Stomach (tissue), 9 donors: ENCODE results near the gene RASSF9. TPM values are rescaled to one million over a fixed set of nuclear protein-coding genes. Genes with fewer than 3 reads are reported as not detected.

Experiments used
- DNase-seq, 2 donors: peaks; one replicate each; pipeline versions ENCODE4 v3.0.0 to v3.0.0-alpha.2; 2013 to 2019
- H3K27ac ChIP-seq, 5 donors: fragments of 200-600 bp in 4 of 5; sonication (generic) in 4 of 5; one replicate each; pipeline ENCODE4 v1.5.1; 2013 to 2019; ENCODE audit warnings: mild to moderate bottlenecking in 1 of 5, moderate library complexity in 1 of 5
- H3K27me3 ChIP-seq, 3 donors: fragments of 200-600 bp; sonication (generic); one replicate each; pipeline ENCODE4 v1.5.1; 2017 to 2019; ENCODE audit warnings: mixed run types in 1 of 3
- H3K36me3 ChIP-seq, 4 donors: fragments of 200-600 bp; sonication (generic); 1 replicate in 3 of 4; 2 replicates in 1 of 4; pipeline ENCODE4 v1.5.1; 2016 to 2019
- H3K4me1 ChIP-seq, 4 donors: fragments of 200-600 bp; sonication (generic); one replicate each; pipeline ENCODE4 v1.5.1; 2016 to 2019
- H3K4me3 ChIP-seq, 4 donors: fragments of 200-600 bp; sonication (generic) in 3 of 4; one replicate each; pipeline ENCODE4 v1.5.1; 2016 to 2019; ENCODE audit warnings: mild to moderate bottlenecking in 1 of 4
- H3K9me3 ChIP-seq, 4 donors: fragments of 200-600 bp; sonication (generic); one replicate each; pipeline ENCODE4 v1.5.1; 2016 to 2019
- EP300 ChIP-seq: sonication (generic); formaldehyde crosslinking; IDR thresholded peaks from one replicate; pipeline ENCODE4 v1.6.1; 2017; ENCODE audit warnings: antibody characterized with exemption
- POLR2A ChIP-seq, 4 donors: fragments of 450-650 bp; IDR thresholded peaks; one replicate each; pipeline ENCODE4 v1.6.1; 2016; ENCODE audit warnings: antibody characterized with exemption in 4 of 4, control low read depth in 2 of 4, mild to moderate bottlenecking in 1 of 4, moderate library complexity in 1 of 4
- POLR2AphosphoS5 ChIP-seq, 3 donors: sonication (generic); formaldehyde crosslinking; IDR thresholded peaks; one replicate each; pipeline ENCODE4 v1.6.1; 2016; ENCODE audit warnings: antibody characterized with exemption in 3 of 3
- WGBS, 5 donors: extraction: QIAGEN DNeasy Blood & Tissue Kit in 3 of 5; methylation state at CpG; one replicate each; pipeline versions ENCODE4 v1.1.5 to v1.1.7; 2013 to 2018; 5-methylcytosine and 5-hydroxymethylcytosine counted together
- intact Hi-C: fragments of 100-400 bp; cut with DNase I; formaldehyde crosslinking; loops from one replicate; pipeline ENCODE4 v1.15.1; 2023; ENCODE audit warnings: low total_unique reads
- polyA plus RNA-seq, 3 donors: library from polyadenylated mRNA; stranded (reverse); fragments of 200-250 nt; gene quantifications; one replicate each; pipeline ENCODE4 v1.2.3, GENCODE V29; 2013
- total RNA-seq, 5 donors: library from RNA; depleted of rRNA; stranded (reverse); fragments of >200 nt; gene quantifications; one replicate each; pipeline versions ENCODE4 v1.1.0 to v1.2.3, GENCODE V29; 2014 to 2016
- TF ChIP-seq, protein P1 (sequence below), 7 experiments: fragments of 450-650 bp in 4 of 7; fragments of 200-600 bp in 3 of 7; sonication (generic) in 3 of 7; IDR thresholded peaks; one replicate each; pipeline ENCODE4 v1.5.1; 2016 to 2019; ENCODE audit warnings: antibody characterized with exemption in 7 of 7, control low read depth in 2 of 7, mild to moderate bottlenecking in 1 of 7
- donor health status: healthy with polysubstance abuse.
- donor health status: Bipolar disorder and iron deficiency.
- donor health status: healthy.

The RASSF9 gene
- total and polyA plus RNA-seq, 8 donors: under 0.01 to 6.2 (median 0.58) TPM; not detected in 1

DNA sequence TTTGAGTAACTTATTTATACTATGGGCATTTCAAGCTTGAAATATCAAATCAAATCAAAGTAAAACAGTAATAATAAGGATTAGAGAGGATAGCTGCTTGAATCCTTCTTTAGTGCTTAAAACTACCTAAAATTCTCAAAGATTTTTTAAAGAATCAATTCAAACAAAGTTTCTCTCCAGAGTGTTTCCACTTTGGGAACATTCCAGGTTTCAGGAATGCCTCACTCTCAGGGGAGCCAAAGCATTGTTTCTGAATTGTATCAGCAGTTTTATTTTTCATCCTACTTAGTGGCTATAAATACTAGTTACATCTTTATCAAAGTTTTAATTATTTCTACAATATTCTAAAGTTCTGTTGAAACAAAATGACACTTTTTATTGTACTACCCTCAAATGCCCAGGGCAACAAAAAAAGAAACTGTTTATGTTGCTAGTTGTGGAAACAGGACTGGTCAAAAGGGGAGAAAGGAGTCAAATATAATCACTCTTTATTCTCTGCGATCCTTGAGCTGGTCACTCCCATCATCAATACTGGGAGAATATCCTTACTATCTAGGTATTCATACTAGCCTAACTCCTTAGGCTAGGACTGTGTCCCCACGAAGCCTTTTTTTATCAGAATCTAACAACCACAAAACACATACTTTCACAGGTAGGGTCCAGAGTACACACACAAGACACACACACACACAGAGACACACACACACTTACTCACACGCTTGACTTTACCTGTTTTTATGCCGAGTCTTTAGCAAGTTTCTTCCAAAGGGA lies 598 bp downstream of the RASSF9 start:
- 6 to 16% (median 11%) methylated on average over 4 of the region's 4 CpGs for WGBS, 5 donors
- peak in 1 of 2 donors; percentile 25 for DNase-seq
- Histone ChIP-seq H3K4me1 (peaks cover 0 to 21% (median 13%) of the 10 kb centered on the region in 4 donors), H3K27me3 (no peaks in the 10 kb centered on the region), H3K9me3 (no peaks in the 10 kb centered on the region), H3K36me3 (no peaks in the 10 kb centered on the region), H3K4me3 (peak overlapping the region; percentile 35 to 43 (median 38)), H3K27ac (peak overlapping the region in 4 of 5 donors; percentile 71 to 82 (median 76))
- intact Hi-C loops: no loop called here
- TF ChIP-seq POLR2AphosphoS5 (IDR thresholded peaks at IDR 0.05) (no peak), POLR2A (IDR thresholded peaks at IDR 0.05) (no peak), EP300 (no peak)
- TF ChIP-seq, protein P1, sequence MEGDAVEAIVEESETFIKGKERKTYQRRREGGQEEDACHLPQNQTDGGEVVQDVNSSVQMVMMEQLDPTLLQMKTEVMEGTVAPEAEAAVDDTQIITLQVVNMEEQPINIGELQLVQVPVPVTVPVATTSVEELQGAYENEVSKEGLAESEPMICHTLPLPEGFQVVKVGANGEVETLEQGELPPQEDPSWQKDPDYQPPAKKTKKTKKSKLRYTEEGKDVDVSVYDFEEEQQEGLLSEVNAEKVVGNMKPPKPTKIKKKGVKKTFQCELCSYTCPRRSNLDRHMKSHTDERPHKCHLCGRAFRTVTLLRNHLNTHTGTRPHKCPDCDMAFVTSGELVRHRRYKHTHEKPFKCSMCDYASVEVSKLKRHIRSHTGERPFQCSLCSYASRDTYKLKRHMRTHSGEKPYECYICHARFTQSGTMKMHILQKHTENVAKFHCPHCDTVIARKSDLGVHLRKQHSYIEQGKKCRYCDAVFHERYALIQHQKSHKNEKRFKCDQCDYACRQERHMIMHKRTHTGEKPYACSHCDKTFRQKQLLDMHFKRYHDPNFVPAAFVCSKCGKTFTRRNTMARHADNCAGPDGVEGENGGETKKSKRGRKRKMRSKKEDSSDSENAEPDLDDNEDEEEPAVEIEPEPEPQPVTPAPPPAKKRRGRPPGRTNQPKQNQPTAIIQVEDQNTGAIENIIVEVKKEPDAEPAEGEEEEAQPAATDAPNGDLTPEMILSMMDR (IDR thresholded peaks at IDR 0.05): no peak

DNA sequence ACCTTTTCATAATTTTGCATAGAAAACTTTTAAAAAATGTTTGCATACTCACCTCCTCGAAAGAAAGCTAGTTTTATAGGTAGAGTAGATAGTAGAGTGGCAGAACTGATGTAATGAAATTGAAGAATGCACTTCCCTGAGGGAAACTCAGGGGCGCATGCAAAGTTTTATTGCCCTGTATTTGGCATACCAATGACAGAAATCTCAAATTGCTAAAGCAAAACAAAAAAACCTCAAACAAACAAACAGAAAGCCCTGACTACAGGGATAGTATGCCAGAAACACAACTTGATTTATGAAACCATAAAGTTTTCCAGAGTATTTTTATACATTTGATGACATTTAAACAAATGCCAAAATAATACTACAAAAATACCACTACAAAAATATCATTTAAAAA lies 1.8 kb downstream of the RASSF9 start:
- Histone ChIP-seq H3K4me1 (peaks cover 0 to 21% (median 13%) of the 10 kb centered on the region in 4 donors), H3K27me3 (no peaks in the 10 kb centered on the region), H3K9me3 (no peaks in the 10 kb centered on the region), H3K36me3 (no peaks in the 10 kb centered on the region), H3K4me3 (peak overlapping the region in 2 of 4 donors; percentile 41 to 43), H3K27ac (peak overlapping the region in 1 of 5 donors; percentile 82)
- intact Hi-C loops: no loop called here
- TF ChIP-seq EP300 (no peak), POLR2AphosphoS5 (IDR thresholded peaks at IDR 0.05) (no peak), POLR2A (IDR thresholded peaks at IDR 0.05) (no peak)
- TF ChIP-seq, protein P1 (IDR thresholded peaks at IDR 0.05): no peak
- peak in 1 of 2 donors; percentile 30 for DNase-seq
- WGBS, 5 donors: 20 to 34% (median 32%) methylated on average over 2 of the region's 2 CpGs

GRCh38 chr12:85833579-85833978 lies 2.6 kb downstream of the RASSF9 start:
- H3K27ac ChIP-seq: no peak overlapping the region
- intact Hi-C loops: no loop called here
- TF ChIP-seq, protein P1 (IDR thresholded peaks at IDR 0.05): no peak
- TF ChIP-seq EP300: no peak
- no peak for TF ChIP-seq POLR2A (IDR thresholded peaks at IDR 0.05)
- H3K9me3 ChIP-seq: no peaks in the 10 kb centered on the region
- H3K4me1 ChIP-seq: peaks cover 0 to 21% (median 13%) of the 10 kb centered on the region in 4 donors
- no peak for DNase-seq
- no peaks in the 10 kb centered on the region for H3K36me3 ChIP-seq
- H3K27me3 ChIP-seq: no peaks in the 10 kb centered on the region
- no peak overlapping the region for H3K4me3 ChIP-seq

GRCh38 chr12:85831327-85831990 lies 4.8 kb downstream of the RASSF9 start:
- H3K4me3 ChIP-seq: no peak overlapping the region
- peaks cover 0 to 14% (median 6%) of the 10 kb centered on the region in 4 donors for H3K4me1 ChIP-seq
- H3K36me3 ChIP-seq: no peaks in the 10 kb centered on the region
- H3K9me3 ChIP-seq: no peaks in the 10 kb centered on the region
- H3K27ac ChIP-seq: no peak overlapping the region
- WGBS, 5 donors: 62 to 74% (median 69%) methylated on average over 2 of the region's 2 CpGs
- intact Hi-C loops: no loop called here
- no peak for DNase-seq
- H3K27me3 ChIP-seq: no peaks in the 10 kb centered on the region
- TF ChIP-seq EP300: no peak
- TF ChIP-seq, protein P1 (IDR thresholded peaks at IDR 0.05): no peak
- no peak for TF ChIP-seq POLR2A (IDR thresholded peaks at IDR 0.05)
- no peak for TF ChIP-seq POLR2AphosphoS5 (IDR thresholded peaks at IDR 0.05)
